Stimulated activated CD4-positive, alpha-beta T cell treated with anti-CD3 and anti-CD28 coated beads, Interleukin-4, amount 100 ng/mL, for 24 hours (primary cell): ENCODE data around the gene UBL3.

Experiments
- DNase-seq: peaks from one replicate; pipeline ENCODE4 v3.0.0-alpha.2; 2020

The UBL3 gene

GRCh38 chr13:29850213-29850898, at the start of gene UBL3:
Gene UBL3, minus strand, starts transcription at chr13:29850617. Its CDS starts 1,079 bp downstream, at chr13:29849538.
- DNase-seq = peak; percentile 93

- no peak for DNase-seq
Measured at GRCh38 chr13:29897102-29897501, 46.7 kb upstream of the UBL3 start.

- DNase-seq = no peak
Measured at GRCh38 chr13:29893438-29893837, 43.0 kb upstream of the UBL3 start.

- DNase-seq = no peak
Measured at GRCh38 chr13:29892151-29892550, 41.7 kb upstream of the UBL3 start.

- DNase-seq = no peak
Measured at GRCh38 chr13:29889111-29889510, 38.7 kb upstream of the UBL3 start.

- DNase-seq = no peak
Measured at GRCh38 chr13:29888306-29888705, 37.9 kb upstream of the UBL3 start.

- no peak for DNase-seq
Measured at GRCh38 chr13:29887686-29888085, 37.3 kb upstream of the UBL3 start.

- DNase-seq = no peak
Measured at GRCh38 chr13:29887030-29887557, 36.7 kb upstream of the UBL3 start.

GRCh38 chr13:29886446-29886845, 36.0 kb upstream of the UBL3 start:
- DNase-seq = peak; percentile 43

- no peak for DNase-seq
Measured at GRCh38 chr13:29885989-29886388, 35.6 kb upstream of the UBL3 start.

- no peak for DNase-seq
Measured at GRCh38 chr13:29884671-29885430, 34.4 kb upstream of the UBL3 start.

GRCh38 chr13:29883941-29884518, 33.6 kb upstream of the UBL3 start:
- no peak for DNase-seq

- DNase-seq = no peak
Measured at GRCh38 chr13:29882076-29882475, 31.7 kb upstream of the UBL3 start.

- DNase-seq = no peak
Measured at GRCh38 chr13:29878101-29878500, 27.7 kb upstream of the UBL3 start.

- DNase-seq = no peak
Measured at GRCh38 chr13:29877456-29878078, 27.1 kb upstream of the UBL3 start.

GRCh38 chr13:29875646-29876045, 25.2 kb upstream of the UBL3 start:
- DNase-seq = no peak

- DNase-seq = no peak
Measured at GRCh38 chr13:29868581-29868980, 18.2 kb upstream of the UBL3 start.

GRCh38 chr13:29865934-29866333, 15.5 kb upstream of the UBL3 start:
- DNase-seq = no peak

GRCh38 chr13:29861694-29862110, 11.3 kb upstream of the UBL3 start:
- DNase-seq = no peak

GRCh38 chr13:29859971-29860370, 9.6 kb upstream of the UBL3 start:
- DNase-seq = no peak

GRCh38 chr13:29858667-29859066, 8.2 kb upstream of the UBL3 start:
- DNase-seq = no peak

GRCh38 chr13:29858231-29858630, 7.8 kb upstream of the UBL3 start:
- no peak for DNase-seq

- DNase-seq = no peak
Measured at GRCh38 chr13:29857085-29857484, 6.7 kb upstream of the UBL3 start.
